CD14-positive monocyte (primary cell): Measurements from ENCODE around the gene U2SURP. TPM values are rescaled to one million over a fixed set of nuclear protein-coding genes. Genes with fewer than 3 reads are reported as not detected.
A peak's percentile ranks its signal among the peaks of the same experiment; 100 is the strongest.

Experiments
- DNase-seq, 3 donors: peaks; one replicate each; pipeline ENCODE4 v3.0.0-alpha.2; 2011 to 2022
- H2AFZ ChIP-seq: 2 replicates; pipeline ENCODE4 v1.6.0; 2012; ENCODE audit warnings: mild to moderate bottlenecking, low read depth, low read length, inconsistent platforms; ENCODE audit not compliant: insufficient read depth, poor library complexity, severe bottlenecking
- H3K27ac ChIP-seq, 2 donors: 1 replicate in 1 of 2; 2 replicates in 1 of 2; pipeline ENCODE4 v1.5.1; 2012 to 2013; ENCODE audit warnings: low read length in 2 of 2, control low read depth in 1 of 2, inconsistent platforms in 1 of 2, low read depth in 1 of 2, mild to moderate bottlenecking in 1 of 2
- H3K27me3 ChIP-seq, 2 donors: one replicate each; pipeline versions ENCODE4 v1.6.0 to v1.6.1; 2011 to 2013; ENCODE audit warnings: low read length in 2 of 2; ENCODE audit not compliant: control insufficient read depth in 2 of 2, insufficient read depth in 2 of 2
- H3K36me3 ChIP-seq, 2 donors: replicated peaks in 1 of 2; 1 replicate in 1 of 2; 2 replicates in 1 of 2; pipeline versions ENCODE4 v1.5.1 to v1.6.1; 2012 to 2013; ENCODE audit warnings: low read length in 2 of 2, control low read depth in 1 of 2, inconsistent platforms in 1 of 2, mild to moderate bottlenecking in 1 of 2; ENCODE audit not compliant: insufficient read depth in 2 of 2, control insufficient read depth in 1 of 2
- H3K4me1 ChIP-seq, 2 donors: 1 replicate in 1 of 2; 2 replicates in 1 of 2; pipeline versions ENCODE4 v1.5.1 to v1.6.1; 2012 to 2013; ENCODE audit warnings: low read length in 2 of 2, control low read depth in 1 of 2, inconsistent platforms in 1 of 2, mild to moderate bottlenecking in 1 of 2, moderate library complexity in 1 of 2; ENCODE audit not compliant: insufficient read depth in 2 of 2, control insufficient read depth in 1 of 2
- H3K4me2 ChIP-seq: replicated peaks from 2 replicates; pipeline ENCODE3; 2012; ENCODE audit warnings: low read length, moderate library complexity, mild to moderate bottlenecking; ENCODE audit not compliant: poor library complexity, severe bottlenecking; ENCODE audit errors: extremely low read depth
- H3K4me3 ChIP-seq, 3 experiments: fragments of 200-600 bp in 1 of 3; sonication (generic) in 1 of 3; replicated peaks in 1 of 3; 1 replicate in 2 of 3; 2 replicates in 1 of 3; pipeline ENCODE4 v1.5.1; 2011 to 2013; ENCODE audit warnings: low read length in 3 of 3, mild to moderate bottlenecking in 3 of 3, control low read depth in 2 of 3, low read depth in 2 of 3, inconsistent platforms in 1 of 3, moderate library complexity in 1 of 3
- H3K79me2 ChIP-seq: 2 replicates; pipeline ENCODE4 v1.6.0; 2012; ENCODE audit warnings: mild to moderate bottlenecking, control low read depth, inconsistent platforms, low read length, moderate library complexity; ENCODE audit not compliant: insufficient read depth
- H3K9ac ChIP-seq: 2 replicates; pipeline ENCODE4 v1.6.0; 2017; ENCODE audit warnings: low read length, mild to moderate bottlenecking; ENCODE audit not compliant: insufficient read depth, poor library complexity, severe bottlenecking
- H3K9me3 ChIP-seq, 2 donors: replicated peaks in 1 of 2; 1 replicate in 1 of 2; 2 replicates in 1 of 2; pipeline versions ENCODE4 v1.5.1 to v1.6.1; 2012 to 2013; ENCODE audit warnings: low read length in 2 of 2, control low read depth in 1 of 2; ENCODE audit not compliant: control insufficient read depth in 1 of 2, insufficient read depth in 1 of 2
- H4K20me1 ChIP-seq: 2 replicates; pipeline ENCODE4 v1.6.0; 2012; ENCODE audit warnings: mild to moderate bottlenecking, low read length, control low read depth, moderate library complexity; ENCODE audit not compliant: insufficient read depth
- H3K27ac Mint-ChIP-seq, 7 donors: one replicate each; pipeline ENCODE4 v1.8.0; 2020; ENCODE audit warnings: mild to moderate bottlenecking in 7 of 7, mixed read lengths in 7 of 7, moderate library complexity in 6 of 7, inconsistent platforms in 2 of 7
- H3K27me3 Mint-ChIP-seq, 3 donors: one replicate each; pipeline ENCODE4 v1.8.0; 2021 to 2022; ENCODE audit warnings: low read depth in 3 of 3, mild to moderate bottlenecking in 3 of 3, mixed read lengths in 3 of 3, moderate library complexity in 3 of 3, inconsistent platforms in 1 of 3
- H3K36me3 Mint-ChIP-seq, 2 donors: one replicate each; pipeline ENCODE4 v1.8.0; 2020; ENCODE audit warnings: mixed read lengths in 2 of 2, inconsistent platforms in 1 of 2, mild to moderate bottlenecking in 1 of 2
- H3K4me1 Mint-ChIP-seq: one replicate; pipeline ENCODE4 v1.8.0; 2020; ENCODE audit warnings: mild to moderate bottlenecking, mixed read lengths
- H3K4me3 Mint-ChIP-seq, 2 donors: one replicate each; pipeline ENCODE4 v1.8.0; 2020; ENCODE audit warnings: mild to moderate bottlenecking in 2 of 2, mixed read lengths in 2 of 2, moderate library complexity in 1 of 2
- H3K9me3 Mint-ChIP-seq, 7 donors: one replicate each; pipeline ENCODE4 v1.8.0; 2020 to 2022; ENCODE audit warnings: mixed read lengths in 7 of 7, mild to moderate bottlenecking in 6 of 7, moderate library complexity in 6 of 7, inconsistent platforms in 2 of 7
- WGBS: methylation state at CpG from one replicate; pipeline ENCODE4 v1.1.5; 2013; ENCODE audit warnings: missing lambda C conversion rate; ENCODE audit not compliant: insufficient coverage; 5-methylcytosine and 5-hydroxymethylcytosine counted together
- intact Hi-C, 2 donors: fragments of 100-400 bp; cut with micrococcal nuclease; formaldehyde crosslinking; loops; one replicate each; pipeline versions ENCODE4 v1.15.0 to v1.15.1; 2023
- polyA plus RNA-seq, 3 donors: library from polyadenylated mRNA; depleted of rRNA in 1 of 3; unstranded in 2 of 3; stranded (reverse) in 1 of 3; fragments of 300-500 nt in 2 of 3; fragments of >200 nt in 1 of 3; fragmentation: Illumina TruSeq in 2 of 3; gene quantifications; 1 replicate in 2 of 3; 2 replicates in 1 of 3; pipeline ENCODE4 v1.2.3, GENCODE V29; 2012 to 2021
- TF ChIP-seq, protein P1 (sequence below): fragments of 200-600 bp; IDR thresholded peaks from one replicate; pipeline ENCODE4 v1.8.0; 2022; ENCODE audit warnings: antibody characterized with exemption, mild to moderate bottlenecking

Gene U2SURP
- polyA plus RNA-seq, 3 donors = 21.1 to 70.4 (median 51.4) TPM

GRCh38 chr3:142999881-143000280 is 1.5 kb upstream of the U2SURP start:
- Mint-ChIP-seq H3K9me3 (no peaks in the 10 kb centered on the region), H3K4me1 (peaks cover 23% of the 10 kb centered on the region), H3K27me3 (peaks cover 1 to 5% (median 3%) of the 10 kb centered on the region in 3 donors), H3K36me3 (no peaks in the 10 kb centered on the region), H3K27ac (no peak overlapping the region), H3K4me3 (no peak overlapping the region)
- Histone ChIP-seq H3K4me1 (peaks cover 18 to 24% of the 10 kb centered on the region in 2 donors), H3K36me3 (no peaks in the 10 kb centered on the region), H2AFZ (peak overlapping the region; percentile 88), H3K79me2 (peaks cover 41% of the 10 kb centered on the region), H3K4me3 (no peak overlapping the region), H4K20me1 (peaks cover 4% of the 10 kb centered on the region), H3K9ac (no peak overlapping the region), H3K27me3 (no peaks in the 10 kb centered on the region), H3K27ac (no peak overlapping the region), H3K9me3 (no peaks in the 10 kb centered on the region), H3K4me2 (no peak overlapping the region)
- TF ChIP-seq, protein P1, sequence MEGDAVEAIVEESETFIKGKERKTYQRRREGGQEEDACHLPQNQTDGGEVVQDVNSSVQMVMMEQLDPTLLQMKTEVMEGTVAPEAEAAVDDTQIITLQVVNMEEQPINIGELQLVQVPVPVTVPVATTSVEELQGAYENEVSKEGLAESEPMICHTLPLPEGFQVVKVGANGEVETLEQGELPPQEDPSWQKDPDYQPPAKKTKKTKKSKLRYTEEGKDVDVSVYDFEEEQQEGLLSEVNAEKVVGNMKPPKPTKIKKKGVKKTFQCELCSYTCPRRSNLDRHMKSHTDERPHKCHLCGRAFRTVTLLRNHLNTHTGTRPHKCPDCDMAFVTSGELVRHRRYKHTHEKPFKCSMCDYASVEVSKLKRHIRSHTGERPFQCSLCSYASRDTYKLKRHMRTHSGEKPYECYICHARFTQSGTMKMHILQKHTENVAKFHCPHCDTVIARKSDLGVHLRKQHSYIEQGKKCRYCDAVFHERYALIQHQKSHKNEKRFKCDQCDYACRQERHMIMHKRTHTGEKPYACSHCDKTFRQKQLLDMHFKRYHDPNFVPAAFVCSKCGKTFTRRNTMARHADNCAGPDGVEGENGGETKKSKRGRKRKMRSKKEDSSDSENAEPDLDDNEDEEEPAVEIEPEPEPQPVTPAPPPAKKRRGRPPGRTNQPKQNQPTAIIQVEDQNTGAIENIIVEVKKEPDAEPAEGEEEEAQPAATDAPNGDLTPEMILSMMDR = no peak
- WGBS = 94% methylated on average over 2 of the region's 4 CpGs
- intact Hi-C loops = loop anchor here (10.0 kb wide), 2 partner anchors 175 to 555 kb away; partner anchors contain the start of gene XRN1 (in 1 of the 2)
- DNase-seq = no peak

DNA sequence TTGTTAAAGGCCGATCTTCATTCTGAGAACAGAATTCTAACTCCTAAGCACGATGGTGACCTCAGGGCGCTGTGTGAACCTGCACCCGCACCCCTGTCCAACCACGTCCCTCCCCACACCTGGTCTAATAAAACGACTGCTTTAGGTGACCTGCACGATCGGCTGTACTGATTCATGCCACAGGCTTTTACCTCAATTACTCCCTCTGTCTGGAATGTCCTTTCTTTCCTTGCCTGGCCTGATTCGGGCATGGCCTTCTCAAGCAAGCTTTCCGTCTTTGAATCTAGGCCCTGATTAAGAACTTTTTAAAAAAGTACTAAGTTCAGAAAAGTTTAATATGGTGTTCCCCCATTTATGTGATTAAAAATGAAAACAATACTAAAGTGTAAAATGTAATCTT is 842 bp upstream of the U2SURP start:
- H3K27me3 Mint-ChIP-seq = peaks cover 1 to 5% (median 3%) of the 10 kb centered on the region in 3 donors
- Histone ChIP-seq H2AFZ (peak overlapping the region; percentile 88), H3K27ac (peak overlapping the region; percentile 95 to 96), H3K79me2 (peaks cover 48% of the 10 kb centered on the region), H4K20me1 (peaks cover 10% of the 10 kb centered on the region), H3K9ac (peak overlapping the region; percentile 93), H3K9me3 (no peaks in the 10 kb centered on the region), H3K36me3 (no peaks in the 10 kb centered on the region), H3K4me1 (peaks cover 18 to 24% of the 10 kb centered on the region in 2 donors), H3K27me3 (no peaks in the 10 kb centered on the region), H3K4me2 (peak overlapping the region; percentile 83), H3K4me3 (peak overlapping the region; percentile 67 to 94 (median 93))
- no peak for DNase-seq
- intact Hi-C loops = loop anchor here in 1 of 2 donors (10.0 kb wide), 1 partner anchor 556 kb away; the partner anchor contains the start of gene XRN1
- no peaks in the 10 kb centered on the region for H3K36me3 Mint-ChIP-seq
- H3K27ac Mint-ChIP-seq = peak overlapping the region; percentile 97 to 100 (median 99)
- 38% methylated on average over 8 of the region's 10 CpGs for whole genome bisulfite sequencing
- H3K9me3 Mint-ChIP-seq = no peaks in the 10 kb centered on the region
- H3K4me1 Mint-ChIP-seq = peaks cover 23% of the 10 kb centered on the region
- TF ChIP-seq, protein P1 = no peak
- H3K4me3 Mint-ChIP-seq = peak overlapping the region; percentile 94 to 98
